ENCODE data around the gene KRT33B. TPM values are rescaled to one million over a fixed set of nuclear protein-coding genes. Genes with fewer than 3 reads are reported as not detected.

Gene KRT33B
- total RNA-seq, 1 donor from 2014 or later, result not detected

- Mint-ChIP-seq H3K36me3 (ENCODE audit: insufficient read depth) (peaks cover 2% of the 10 kb centered on the region), H3K4me3 (ENCODE audit: low read depth) (no peak overlapping the region), H3K4me1 (ENCODE audit: low read depth) (no peaks in the 10 kb centered on the region), H3K27me3 (peaks cover 3% of the 10 kb centered on the region), H3K9me3 (ENCODE audit: low read depth) (peaks cover 19% of the 10 kb centered on the region), H3K27ac (no peak overlapping the region)
- no peak for TF ChIP-seq CTCF (IDR thresholded peaks at IDR 0.05; ENCODE audit: unreplicated experiment)
- DNase-seq (ENCODE audit: low spot score, unreplicated experiment), result no peak
Measured at GRCh38 chr17:41340494-41340893, 29.1 kb downstream of the KRT33B start.

- peaks cover 19% of the 10 kb centered on the region for H3K9me3 Mint-ChIP-seq (ENCODE audit: low read depth)
- no peak for TF ChIP-seq CTCF (IDR thresholded peaks at IDR 0.05; ENCODE audit: unreplicated experiment)
- H3K27ac Mint-ChIP-seq, result no peak overlapping the region
- H3K4me1 Mint-ChIP-seq (ENCODE audit: low read depth), result no peaks in the 10 kb centered on the region
- DNase-seq (ENCODE audit: low spot score, unreplicated experiment), result no peak
- no peak overlapping the region for H3K4me3 Mint-ChIP-seq (ENCODE audit: low read depth)
- peaks cover 2% of the 10 kb centered on the region for H3K36me3 Mint-ChIP-seq (ENCODE audit: insufficient read depth)
- peaks cover 3% of the 10 kb centered on the region for H3K27me3 Mint-ChIP-seq
Measured at GRCh38 chr17:41339571-41340172, 29.9 kb downstream of the KRT33B start.

GRCh38 chr17:41338961-41339485 is 30.6 kb downstream of the KRT33B start:
- H3K36me3 Mint-ChIP-seq (ENCODE audit: insufficient read depth), result peaks cover 2% of the 10 kb centered on the region
- no peak overlapping the region for H3K27ac Mint-ChIP-seq
- no peak for TF ChIP-seq CTCF (IDR thresholded peaks at IDR 0.05; ENCODE audit: unreplicated experiment)
- H3K9me3 Mint-ChIP-seq (ENCODE audit: low read depth), result peaks cover 19% of the 10 kb centered on the region
- no peak for DNase-seq (ENCODE audit: low spot score, unreplicated experiment)
- peaks cover 3% of the 10 kb centered on the region for H3K27me3 Mint-ChIP-seq
- H3K4me3 Mint-ChIP-seq (ENCODE audit: low read depth), result no peak overlapping the region
- no peaks in the 10 kb centered on the region for H3K4me1 Mint-ChIP-seq (ENCODE audit: low read depth)

GRCh38 chr17:41335747-41336146 is 33.9 kb downstream of the KRT33B start:
- DNase-seq (ENCODE audit: low spot score, unreplicated experiment), result no peak
- TF ChIP-seq CTCF (IDR thresholded peaks at IDR 0.05; ENCODE audit: unreplicated experiment), result no peak
- Mint-ChIP-seq H3K9me3 (ENCODE audit: low read depth) (no peaks in the 10 kb centered on the region), H3K27me3 (no peaks in the 10 kb centered on the region), H3K4me1 (ENCODE audit: low read depth) (no peaks in the 10 kb centered on the region), H3K4me3 (ENCODE audit: low read depth) (no peak overlapping the region), H3K27ac (no peak overlapping the region), H3K36me3 (ENCODE audit: insufficient read depth) (no peaks in the 10 kb centered on the region)

- H3K9me3 Mint-ChIP-seq (ENCODE audit: low read depth), result no peaks in the 10 kb centered on the region
- TF ChIP-seq CTCF (IDR thresholded peaks at IDR 0.05; ENCODE audit: unreplicated experiment), result no peak
- H3K27me3 Mint-ChIP-seq, result no peaks in the 10 kb centered on the region
- H3K4me1 Mint-ChIP-seq (ENCODE audit: low read depth), result no peaks in the 10 kb centered on the region
- no peak for DNase-seq (ENCODE audit: low spot score, unreplicated experiment)
- H3K4me3 Mint-ChIP-seq (ENCODE audit: low read depth), result no peak overlapping the region
- no peak overlapping the region for H3K27ac Mint-ChIP-seq
- no peaks in the 10 kb centered on the region for H3K36me3 Mint-ChIP-seq (ENCODE audit: insufficient read depth)
Measured at GRCh38 chr17:41334385-41335305, 35.0 kb downstream of the KRT33B start.
